NCI-H146 treated with DMSO at 0.1 percent for 48 hours (cell line): Measurements from ENCODE around the gene HMCN2.

ENCODE experiments used
- DNase-seq: peaks from one replicate; lab custom pipeline; 2025; ENCODE audit not compliant: unreplicated experiment; lab: John Stamatoyannopoulos, UW

The HMCN2 gene

GRCh38 chr9:130341839-130342713 lies 76.5 kb downstream of the HMCN2 start:
- DNase-seq: no peak

DNA sequence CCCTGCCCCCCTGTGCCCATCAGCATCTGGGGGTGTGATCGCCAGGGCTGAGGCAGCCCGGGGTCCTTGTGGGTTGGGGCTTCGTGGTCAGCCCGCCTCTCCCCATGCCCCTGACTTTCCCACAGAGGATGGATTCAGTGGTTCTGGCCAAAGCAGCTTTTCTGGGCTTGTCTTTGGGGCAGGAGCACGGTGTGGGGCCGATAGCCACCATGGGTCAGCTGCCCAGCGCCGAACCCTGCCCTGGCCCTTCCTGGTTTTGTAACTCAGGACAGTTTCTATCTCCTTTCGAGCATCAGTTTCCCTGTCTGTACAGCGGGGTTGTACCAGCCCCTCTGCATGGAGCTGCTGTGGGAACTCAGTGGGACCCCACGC lies 77.1 kb downstream of the HMCN2 start:
- DNase-seq: no peak

DNA sequence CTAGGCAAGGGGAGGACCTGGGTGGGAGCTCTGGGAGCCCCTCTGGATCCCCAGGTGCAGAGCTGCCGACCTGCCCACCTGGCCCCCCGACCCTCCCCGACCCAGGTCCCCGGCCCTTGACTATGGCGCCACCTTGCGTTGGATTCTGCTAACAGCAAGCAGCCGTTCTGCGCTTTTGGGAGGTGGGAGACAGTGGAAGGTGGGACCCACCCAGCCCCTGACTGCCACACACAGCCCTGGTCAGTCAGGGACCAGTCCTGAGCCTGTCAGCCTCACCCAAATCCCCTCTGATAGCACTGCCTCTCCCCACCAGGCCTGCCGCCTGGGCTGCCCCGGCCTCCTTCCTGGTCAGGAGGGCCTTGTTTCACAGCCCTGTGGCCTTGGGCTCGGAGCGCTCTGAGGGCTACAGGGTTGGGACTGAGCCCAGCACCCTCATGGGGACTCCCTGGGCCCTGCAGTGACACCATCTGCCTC lies 77.9 kb downstream of the HMCN2 start:
- no peak for DNase-seq

DNA sequence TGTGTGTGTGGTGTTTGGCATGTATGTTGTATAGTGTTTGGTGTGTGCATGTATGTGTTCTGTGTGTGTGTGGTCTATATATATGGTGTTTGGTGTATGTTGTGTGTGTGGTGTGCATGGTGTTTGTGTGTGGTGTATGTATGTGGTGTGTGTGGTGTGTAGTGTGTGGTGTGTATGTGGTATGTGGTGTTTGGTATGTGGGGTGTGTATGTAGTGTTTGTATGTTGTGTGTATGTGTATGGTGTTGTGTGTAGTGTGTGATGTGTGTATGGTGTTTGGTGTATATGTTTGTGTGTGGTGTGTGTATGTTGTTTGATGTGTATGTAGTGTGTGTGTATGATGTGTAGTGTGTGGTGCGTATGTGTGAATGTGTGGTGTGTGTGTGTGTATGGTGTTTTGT lies 78.8 kb downstream of the HMCN2 start:
- DNase-seq: no peak

- no peak for DNase-seq
These were observed 79.7 kb downstream of the HMCN2 start for GRCh38 chr9:130345009-130345896.

- DNase-seq: no peak
These were observed 80.4 kb downstream of the HMCN2 start for GRCh38 chr9:130345897-130346385.

GRCh38 chr9:130346431-130346830 lies 80.9 kb downstream of the HMCN2 start:
- DNase-seq: no peak

DNA sequence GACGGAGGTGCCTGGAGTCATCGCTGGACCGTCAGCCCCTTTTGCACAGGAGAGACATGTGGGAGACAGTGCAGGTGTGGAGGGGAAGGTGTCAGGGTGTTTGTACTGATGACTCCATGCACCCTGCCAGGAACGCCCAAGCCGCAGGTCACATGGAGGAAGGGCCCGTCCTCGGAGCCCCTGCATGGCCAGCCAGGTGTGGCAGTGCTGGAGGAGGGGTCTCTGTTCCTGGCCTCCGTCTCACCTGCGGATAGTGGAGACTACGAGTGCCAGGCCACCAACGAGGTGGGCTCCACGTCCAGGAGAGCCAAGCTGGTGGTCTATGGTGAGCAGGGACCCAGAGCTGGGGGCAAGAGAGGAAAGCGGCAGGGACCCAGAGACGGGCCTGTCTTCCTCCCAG lies 81.5 kb downstream of the HMCN2 start:
- no peak for DNase-seq

GRCh38 chr9:130347931-130348330 lies 82.4 kb downstream of the HMCN2 start:
- no peak for DNase-seq

GRCh38 chr9:130348341-130348740 lies 82.8 kb downstream of the HMCN2 start:
- DNase-seq: no peak

DNA sequence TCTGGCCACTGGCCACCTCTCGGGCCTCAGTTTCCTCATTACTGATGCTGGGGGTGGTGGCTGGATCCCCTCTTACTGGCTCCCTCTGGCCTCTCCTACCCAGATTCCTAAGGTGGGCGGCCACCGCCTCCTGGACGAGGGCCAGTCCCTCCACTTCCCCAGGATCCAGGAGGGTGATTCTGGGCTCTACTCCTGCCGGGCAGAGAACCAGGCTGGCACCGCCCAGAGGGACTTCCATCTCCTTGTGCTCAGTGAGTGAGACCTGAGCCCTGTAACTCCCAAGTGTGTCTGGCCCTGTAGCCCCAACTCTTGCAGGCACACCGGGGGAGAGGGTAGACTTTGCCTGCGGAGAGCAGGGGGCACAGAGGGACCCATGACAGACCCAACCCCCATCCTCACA lies 83.3 kb downstream of the HMCN2 start:
- no peak for DNase-seq

- DNase-seq: no peak
These were observed 83.8 kb downstream of the HMCN2 start for GRCh38 chr9:130349398-130349797.

- DNase-seq: no peak
These were observed 85.8 kb downstream of the HMCN2 start for GRCh38 chr9:130351343-130351742.

DNA sequence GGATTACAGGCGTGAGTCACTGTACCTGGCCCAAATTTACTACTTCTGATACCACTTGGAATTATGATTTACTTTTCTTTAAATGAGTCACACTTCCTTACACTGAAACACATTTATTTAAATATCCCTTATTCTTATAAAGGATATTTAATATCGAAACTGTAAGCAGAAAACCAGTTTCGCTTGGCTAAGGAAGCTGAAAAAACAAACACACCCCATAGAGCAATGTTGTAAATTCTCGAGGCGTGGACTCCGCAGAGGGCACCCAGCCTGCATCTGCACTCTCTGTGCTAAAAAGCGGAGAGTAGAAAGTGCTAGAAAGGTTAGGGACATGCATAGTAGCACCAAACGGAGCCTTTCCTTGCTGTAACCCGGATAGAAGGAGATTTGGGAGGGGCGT lies 86.5 kb downstream of the HMCN2 start:
- no peak for DNase-seq

DNA sequence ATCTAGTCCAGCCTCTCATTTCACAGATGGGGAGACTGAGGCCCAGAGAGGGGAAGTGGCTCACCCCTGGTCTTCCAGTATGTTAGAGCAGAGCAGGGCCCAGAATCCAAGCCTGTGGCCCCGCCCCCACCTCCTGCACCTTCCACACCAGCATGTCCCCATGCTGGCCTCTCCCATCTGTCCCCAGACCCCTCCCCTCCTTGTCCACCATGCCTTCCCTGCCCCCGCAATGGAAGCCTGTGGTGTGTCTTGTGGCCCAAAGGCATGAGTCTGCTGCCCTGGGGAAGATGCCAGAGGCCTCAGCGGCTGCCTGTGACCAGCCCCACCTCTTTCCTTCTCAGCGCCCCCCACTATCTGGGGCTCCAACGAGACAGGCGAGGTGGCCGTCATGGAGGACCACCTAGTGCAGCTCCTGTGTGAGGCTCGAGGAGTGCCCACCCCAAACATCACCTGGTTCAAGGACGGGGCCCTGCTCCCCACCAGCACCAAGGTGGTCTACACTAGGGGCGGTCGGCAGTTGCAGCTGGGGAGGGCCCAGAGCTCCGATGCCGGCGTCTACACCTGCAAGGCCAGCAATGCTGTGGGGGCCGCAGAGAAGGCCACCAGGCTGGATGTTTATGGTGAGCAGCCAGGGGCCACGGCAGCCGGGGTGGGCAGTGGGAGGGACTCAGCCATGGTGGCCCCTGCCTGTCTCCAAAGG lies 87.2 kb downstream of the HMCN2 start:
- DNase-seq: no peak

- no peak for DNase-seq
These were observed 88.8 kb downstream of the HMCN2 start for GRCh38 chr9:130354378-130354777.

GRCh38 chr9:130354806-130355205 lies 89.2 kb downstream of the HMCN2 start:
- no peak for DNase-seq

- DNase-seq: no peak
These were observed 90.5 kb downstream of the HMCN2 start for GRCh38 chr9:130356033-130356432.

DNA sequence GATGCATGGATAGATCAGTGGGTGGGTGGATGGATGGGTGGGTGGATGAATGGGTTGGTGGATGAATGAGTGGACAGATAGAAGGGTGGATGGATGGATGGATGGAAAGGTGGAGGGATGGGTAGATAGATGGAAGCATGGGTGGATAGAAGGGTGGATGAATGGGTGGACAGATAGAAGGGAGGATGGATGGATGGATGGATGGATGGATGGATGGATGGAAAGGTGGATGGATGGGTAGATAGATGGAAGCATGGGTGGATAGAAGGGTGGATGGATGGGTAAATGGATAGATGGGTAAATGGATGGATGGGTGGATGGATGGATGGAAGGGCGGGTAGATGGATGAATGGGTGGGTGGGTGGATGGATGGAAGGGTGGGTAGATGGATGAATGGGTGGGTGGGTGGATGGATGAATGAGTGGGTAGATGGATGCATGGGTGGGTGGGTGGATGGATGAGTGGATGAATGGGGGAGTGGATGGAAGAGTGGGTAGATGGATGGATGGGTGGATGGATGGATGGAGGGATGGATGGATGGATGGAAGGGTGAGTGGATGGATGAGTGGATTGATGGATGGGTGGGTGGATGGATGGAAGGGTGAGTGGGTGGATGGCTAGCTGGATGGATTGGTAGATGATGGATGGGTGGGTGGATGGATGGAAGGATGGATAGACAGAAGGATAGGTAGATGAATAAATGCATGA lies 91.5 kb downstream of the HMCN2 start:
- no peak for DNase-seq

DNA sequence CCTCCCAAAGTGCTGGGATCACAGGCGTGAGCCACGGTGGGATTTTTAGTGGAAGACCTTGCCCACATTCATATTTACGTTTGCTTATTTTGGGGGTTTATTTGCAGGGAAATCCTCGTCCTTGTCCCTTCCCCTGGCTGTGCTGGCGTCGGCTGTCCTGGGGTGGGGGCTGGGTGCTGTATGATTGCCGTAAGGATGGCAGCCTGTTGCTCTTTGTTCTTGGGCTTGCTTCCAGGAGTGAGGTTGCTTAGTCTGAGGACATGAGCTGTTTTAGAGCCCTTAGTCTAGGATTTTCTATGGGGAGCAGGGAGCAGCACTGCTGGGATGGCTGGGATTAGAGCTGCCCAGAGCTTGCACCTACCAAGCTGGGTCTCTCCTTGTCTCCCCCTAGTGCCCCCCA lies 93.4 kb downstream of the HMCN2 start:
- no peak for DNase-seq

DNA sequence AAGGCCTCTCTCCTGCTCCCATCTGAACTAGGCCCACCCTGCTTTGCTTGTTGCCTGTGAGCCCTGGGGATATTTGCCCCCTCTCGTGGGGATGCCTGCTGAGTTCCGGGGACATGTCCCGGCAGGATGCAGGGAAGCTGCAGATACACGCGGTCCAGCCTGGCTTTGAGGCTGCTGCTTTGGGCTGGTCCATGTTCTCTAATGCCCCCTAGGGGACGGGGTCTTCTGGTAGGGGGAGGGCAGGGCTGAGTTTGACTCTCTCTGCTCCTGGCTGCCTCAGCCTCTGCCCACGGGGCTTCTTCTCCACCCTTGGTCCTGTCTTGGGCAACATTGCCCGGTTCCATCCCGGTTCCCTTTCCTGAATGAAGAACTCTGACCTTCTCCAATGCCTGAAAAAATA lies 94.3 kb downstream of the HMCN2 start:
- no peak for DNase-seq
